Measurements from ENCODE around the gene RNF133.
"Not testable (repeated sequence)": the region's sequence is repeated elsewhere in the genome, so short reads cannot be mapped to it uniquely, and the experiment has no call there.

The RNF133 gene

GRCh38 chr7:122689346-122690109, 9.4 kb downstream of the RNF133 start:
- DNase-seq: no peak

- DNase-seq: no peak
Measured at GRCh38 chr7:122688400-122688998, 10.4 kb downstream of the RNF133 start.

- no peak for DNase-seq
Measured at GRCh38 chr7:122686360-122686878, 12.5 kb downstream of the RNF133 start.

- DNase-seq: no peak
Measured at GRCh38 chr7:122684504-122684903, 14.4 kb downstream of the RNF133 start.

GRCh38 chr7:122682815-122683550, 15.9 kb downstream of the RNF133 start:
- DNase-seq: no peak

GRCh38 chr7:122681186-122681585, 17.7 kb downstream of the RNF133 start:
- DNase-seq: not testable (repeated sequence)

GRCh38 chr7:122679813-122680212, 19.1 kb downstream of the RNF133 start:
- DNase-seq: no peak

- DNase-seq: not testable (repeated sequence)
Measured at GRCh38 chr7:122679269-122679709, 19.6 kb downstream of the RNF133 start.

- no peak for DNase-seq
Measured at GRCh38 chr7:122677149-122677548, 21.8 kb downstream of the RNF133 start.

- no peak for DNase-seq
Measured at GRCh38 chr7:122676466-122676865, 22.5 kb downstream of the RNF133 start.

GRCh38 chr7:122675621-122676020, 23.3 kb downstream of the RNF133 start:
- DNase-seq: no peak

GRCh38 chr7:122675011-122675410, 23.9 kb downstream of the RNF133 start:
- no peak for DNase-seq

- DNase-seq: no peak
Measured at GRCh38 chr7:122674502-122674901, 24.4 kb downstream of the RNF133 start.

- no peak for DNase-seq
Measured at GRCh38 chr7:122673951-122674350, 25.0 kb downstream of the RNF133 start.

- no peak for DNase-seq
Measured at GRCh38 chr7:122672536-122672935, 26.4 kb downstream of the RNF133 start.

GRCh38 chr7:122663733-122664132, 35.2 kb downstream of the RNF133 start:
- DNase-seq: no peak

GRCh38 chr7:122658856-122659255, 40.1 kb downstream of the RNF133 start:
- no peak for DNase-seq

GRCh38 chr7:122653685-122654084, 45.2 kb downstream of the RNF133 start:
- no peak for DNase-seq

- no peak for DNase-seq
Measured at GRCh38 chr7:122652876-122653275, 46.0 kb downstream of the RNF133 start.

GRCh38 chr7:122651451-122651850, 47.5 kb downstream of the RNF133 start:
- DNase-seq: no peak

Data from NCI-H446 treated with DMSO at 0.1 percent for 48 hours (cell line).